GM12801 (cell line): ENCODE measurements around the gene PCBD2.

ENCODE experiments used
- CTCF ChIP-seq: IDR thresholded peaks from one replicate; pipeline ENCODE4 v1.5.1; 2011; ENCODE audit warnings: control low read depth; ENCODE audit not compliant: insufficient read length; ENCODE audit errors: extremely low read depth

PCBD2 gene

DNA sequence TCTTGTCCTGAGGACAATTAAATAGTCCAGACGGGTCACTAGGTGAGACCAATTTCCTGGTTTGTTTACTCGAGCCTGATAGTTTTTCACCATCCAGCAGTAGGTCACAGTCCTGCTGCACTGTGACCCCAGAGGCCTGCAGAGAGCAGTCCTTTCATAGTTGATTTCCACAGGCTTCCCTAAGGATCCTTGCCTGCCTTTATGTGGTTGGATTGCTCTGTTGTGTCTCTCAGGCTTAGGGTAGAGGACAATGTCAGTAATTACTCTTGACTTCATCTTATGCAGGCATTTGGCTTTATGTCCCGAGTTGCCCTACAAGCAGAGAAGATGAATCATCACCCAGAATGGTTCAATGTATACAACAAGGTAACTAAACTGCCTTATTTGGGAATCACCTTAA, 53.8 kb downstream of the PCBD2 start:
- TF ChIP-seq CTCF: no peak

- TF ChIP-seq CTCF: no peak
Measured at GRCh38 chr5:134963098-134963497, 58.2 kb downstream of the PCBD2 start.

DNA sequence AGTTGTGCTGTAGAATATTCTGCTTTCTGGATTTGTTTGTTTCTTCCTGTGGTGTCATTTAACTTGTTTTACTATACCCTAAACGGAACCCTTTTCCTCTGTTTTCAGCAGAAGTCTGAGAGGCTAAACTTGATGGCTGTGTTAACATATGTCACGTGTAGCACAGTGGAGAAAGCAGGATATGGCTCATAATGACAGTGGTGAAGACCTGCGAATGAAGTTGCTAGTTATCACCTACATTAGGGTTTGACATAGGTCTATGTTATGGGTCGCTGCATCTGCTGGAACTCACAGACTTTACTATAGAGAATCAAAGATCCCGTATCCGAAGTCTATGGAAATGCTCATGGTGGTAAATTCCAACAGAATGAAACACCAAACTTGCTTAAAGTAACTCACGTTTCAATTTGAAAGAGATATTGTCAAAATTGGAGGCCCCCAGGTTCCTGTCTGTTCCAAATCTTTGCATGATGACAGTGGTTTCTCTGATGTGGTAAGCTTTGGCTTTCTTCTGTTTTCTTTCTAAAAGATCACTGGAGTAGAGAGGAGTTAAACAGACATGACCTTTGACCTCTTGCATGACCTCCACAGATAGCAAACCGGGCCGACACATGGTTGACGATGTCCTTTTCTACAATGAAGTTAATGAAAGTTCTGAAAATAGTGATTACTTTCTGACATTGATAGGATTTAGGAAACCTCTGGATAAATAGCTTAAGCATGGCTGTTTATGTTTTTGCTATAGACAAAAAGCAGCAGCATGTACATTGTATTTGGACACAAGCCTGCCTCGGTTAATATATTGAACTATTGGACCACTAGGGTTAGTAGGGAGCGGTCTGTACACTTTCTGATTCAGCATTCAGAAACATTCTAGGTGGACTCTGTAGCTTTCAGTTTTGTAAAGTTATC, 59.7 kb downstream of the PCBD2 start:
- no peak for TF ChIP-seq CTCF

GRCh38 chr5:134965271-134965825, 60.4 kb downstream of the PCBD2 start:
- no peak for TF ChIP-seq CTCF

GRCh38 chr5:134967607-134968006, 62.7 kb downstream of the PCBD2 start, which contains the start of gene CATSPER3:
Gene CATSPER3 (plus strand): TSS chr5:134967907. CDS start chr5:134967992, 85 bp downstream.
- no peak for TF ChIP-seq CTCF

- no peak for TF ChIP-seq CTCF
Measured at GRCh38 chr5:134968055-134968454, 63.1 kb downstream of the PCBD2 start.

DNA sequence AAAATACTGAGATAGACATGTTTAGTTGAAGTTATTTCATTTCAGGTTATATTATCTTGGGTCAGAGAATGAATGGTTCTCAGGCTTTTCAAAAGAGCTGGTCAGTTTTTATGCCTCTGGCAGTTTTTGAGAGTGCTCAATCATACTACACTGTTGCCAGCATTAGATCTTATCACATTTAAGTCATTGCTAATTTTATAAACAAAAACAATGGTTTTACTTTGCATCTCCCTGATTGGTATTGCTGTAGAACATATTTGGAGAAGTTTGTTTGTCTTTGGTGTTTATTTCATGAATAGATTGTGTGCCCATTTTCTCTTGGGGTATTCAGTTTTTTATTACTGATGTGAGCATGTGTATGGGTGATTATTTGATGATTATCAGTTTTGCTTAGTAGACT, 64.2 kb downstream of the PCBD2 start:
- TF ChIP-seq CTCF: no peak
